DND-41 (cell line): ENCODE data around the gene TLR5.

Experiments
- EZH2 ChIP-seq: IDR thresholded peaks from 3 replicates; pipeline ENCODE4 v1.6.1; 2012; ENCODE audit warnings: borderline replicate concordance, low read depth, mild to moderate bottlenecking, moderate library complexity, low read length, inconsistent platforms; ENCODE audit not compliant: severe bottlenecking
- TF ChIP-seq, protein P1 (sequence below): IDR thresholded peaks from 2 replicates; pipeline ENCODE4 v1.5.1; 2012; ENCODE audit warnings: borderline replicate concordance, low read length, moderate library complexity, mild to moderate bottlenecking; ENCODE audit not compliant: poor library complexity, severe bottlenecking; ENCODE audit errors: extremely low read depth

DNA sequence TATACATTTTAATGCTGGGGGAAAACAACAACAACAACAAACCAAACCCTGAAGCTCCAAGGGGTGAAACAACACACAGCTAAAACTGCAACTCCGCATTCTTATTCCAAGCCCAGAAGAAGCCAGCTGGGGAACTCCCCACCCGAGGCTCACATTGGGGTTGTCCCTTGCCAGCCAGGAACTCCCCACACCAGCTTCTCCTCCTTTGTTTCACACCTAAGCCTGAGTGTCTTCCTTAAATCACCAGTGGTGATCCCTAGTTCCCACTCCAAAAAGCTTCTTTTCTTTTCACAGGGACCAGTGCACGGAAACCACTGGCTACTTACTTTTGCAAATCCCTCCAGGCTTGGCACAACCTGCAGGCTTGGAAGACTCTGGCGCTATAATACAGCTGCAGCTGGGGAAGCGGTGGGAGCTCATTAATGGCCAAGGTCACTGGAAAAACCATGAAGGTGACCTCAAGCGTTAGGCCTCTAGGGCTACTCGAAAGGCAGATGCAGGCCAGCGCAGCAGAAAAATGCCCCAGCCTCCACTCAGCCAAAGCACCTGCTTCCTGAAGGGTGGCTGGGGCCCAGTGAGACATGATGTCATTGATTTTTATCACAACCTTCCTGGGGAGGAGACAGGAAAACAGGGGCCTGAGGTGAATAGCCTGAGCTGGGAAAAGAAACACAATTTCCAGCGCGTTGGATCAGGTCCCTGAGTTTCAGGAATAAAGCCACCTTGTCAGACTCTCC lies 40.1 kb downstream of the TLR5 start:
- TF ChIP-seq, protein P1, sequence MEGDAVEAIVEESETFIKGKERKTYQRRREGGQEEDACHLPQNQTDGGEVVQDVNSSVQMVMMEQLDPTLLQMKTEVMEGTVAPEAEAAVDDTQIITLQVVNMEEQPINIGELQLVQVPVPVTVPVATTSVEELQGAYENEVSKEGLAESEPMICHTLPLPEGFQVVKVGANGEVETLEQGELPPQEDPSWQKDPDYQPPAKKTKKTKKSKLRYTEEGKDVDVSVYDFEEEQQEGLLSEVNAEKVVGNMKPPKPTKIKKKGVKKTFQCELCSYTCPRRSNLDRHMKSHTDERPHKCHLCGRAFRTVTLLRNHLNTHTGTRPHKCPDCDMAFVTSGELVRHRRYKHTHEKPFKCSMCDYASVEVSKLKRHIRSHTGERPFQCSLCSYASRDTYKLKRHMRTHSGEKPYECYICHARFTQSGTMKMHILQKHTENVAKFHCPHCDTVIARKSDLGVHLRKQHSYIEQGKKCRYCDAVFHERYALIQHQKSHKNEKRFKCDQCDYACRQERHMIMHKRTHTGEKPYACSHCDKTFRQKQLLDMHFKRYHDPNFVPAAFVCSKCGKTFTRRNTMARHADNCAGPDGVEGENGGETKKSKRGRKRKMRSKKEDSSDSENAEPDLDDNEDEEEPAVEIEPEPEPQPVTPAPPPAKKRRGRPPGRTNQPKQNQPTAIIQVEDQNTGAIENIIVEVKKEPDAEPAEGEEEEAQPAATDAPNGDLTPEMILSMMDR = no peak
- no peak for TF ChIP-seq EZH2
